KMS-11 (cell line): ENCODE results near the gene MPPED2.

Experiments used
- H2AFZ ChIP-seq: fragments of 200-600 bp; sonication (generic); 2 replicates; pipeline ENCODE4 v1.6.1; 2016; ENCODE audit warnings: antibody characterized with exemption, mixed run types, low read depth
- H3K27ac ChIP-seq: fragments of 200-600 bp; sonication (generic); 2 replicates; pipeline ENCODE4 v1.6.1; 2016; ENCODE audit warnings: mild to moderate bottlenecking, mixed run types
- H3K27me3 ChIP-seq: fragments of 200-600 bp; sonication (generic); 2 replicates; pipeline ENCODE4 v1.6.1; 2017; ENCODE audit warnings: mild to moderate bottlenecking, low read depth, mixed run types, moderate library complexity; ENCODE audit not compliant: insufficient read depth
- H3K36me3 ChIP-seq: fragments of 200-600 bp; sonication (generic); 2 replicates; pipeline ENCODE4 v1.6.1; 2017; ENCODE audit warnings: mild to moderate bottlenecking, mixed run types; ENCODE audit not compliant: insufficient read depth
- H3K4me1 ChIP-seq: fragments of 200-600 bp; sonication (generic); 2 replicates; pipeline ENCODE4 v1.6.1; 2016; ENCODE audit warnings: mild to moderate bottlenecking, low read depth, mixed run types; ENCODE audit not compliant: poor library complexity, severe bottlenecking
- H3K4me2 ChIP-seq: fragments of 200-600 bp; sonication (generic); 2 replicates; pipeline ENCODE4 v1.7.0; 2016; ENCODE audit warnings: mild to moderate bottlenecking, mixed run types
- H3K4me3 ChIP-seq: fragments of 200-600 bp; sonication (generic); IDR thresholded peaks from 2 replicates; pipeline ENCODE4 v1.6.1; 2017; ENCODE audit warnings: low read depth, low read length, mixed read lengths; ENCODE audit not compliant: insufficient read depth
- H3K79me2 ChIP-seq: fragments of 200-600 bp; sonication (generic); 2 replicates; pipeline ENCODE4 v1.6.1; 2016; ENCODE audit warnings: low read depth, mixed run types; ENCODE audit not compliant: insufficient read depth
- H3K9ac ChIP-seq: fragments of 200-600 bp; sonication (generic); 2 replicates; pipeline ENCODE4 v1.6.1; 2016; ENCODE audit warnings: mild to moderate bottlenecking, mixed run types
- H4K20me1 ChIP-seq: fragments of 200-600 bp; sonication (generic); 2 replicates; pipeline ENCODE4 v1.6.1; 2016; ENCODE audit warnings: mild to moderate bottlenecking, mixed run types; ENCODE audit not compliant: insufficient read depth
- TF ChIP-seq, protein P1 (sequence below): fragments of 200-600 bp; sonication (generic); conservative IDR thresholded peaks from 2 replicates; pipeline ENCODE4 v1.6.1; 2017; ENCODE audit warnings: low read depth, mild to moderate bottlenecking, antibody characterized with exemption, low read length, moderate library complexity, mixed read lengths

MPPED2 gene

DNA sequence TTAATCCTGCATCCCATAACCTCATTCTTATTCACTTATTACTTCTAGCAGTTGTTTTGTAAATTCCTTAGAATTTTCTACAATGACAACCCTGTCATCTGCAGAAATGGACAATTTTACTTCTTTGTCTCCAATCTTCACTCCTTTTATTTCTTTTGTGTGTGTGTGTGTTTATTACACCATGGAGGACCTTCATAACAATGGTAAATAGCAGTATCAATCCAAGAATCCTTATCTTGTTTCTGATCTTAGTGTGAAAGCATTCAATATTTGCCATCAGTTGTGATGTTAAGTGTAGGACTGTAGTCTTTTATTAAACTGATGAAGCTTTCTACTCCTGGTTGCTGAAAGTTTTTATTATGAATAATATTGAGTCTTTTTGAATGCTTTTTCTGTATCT is 109.1 kb downstream of the MPPED2 start:
- Histone ChIP-seq H3K27me3 (no peaks in the 10 kb centered on the region), H2AFZ (no peak overlapping the region)

DNA sequence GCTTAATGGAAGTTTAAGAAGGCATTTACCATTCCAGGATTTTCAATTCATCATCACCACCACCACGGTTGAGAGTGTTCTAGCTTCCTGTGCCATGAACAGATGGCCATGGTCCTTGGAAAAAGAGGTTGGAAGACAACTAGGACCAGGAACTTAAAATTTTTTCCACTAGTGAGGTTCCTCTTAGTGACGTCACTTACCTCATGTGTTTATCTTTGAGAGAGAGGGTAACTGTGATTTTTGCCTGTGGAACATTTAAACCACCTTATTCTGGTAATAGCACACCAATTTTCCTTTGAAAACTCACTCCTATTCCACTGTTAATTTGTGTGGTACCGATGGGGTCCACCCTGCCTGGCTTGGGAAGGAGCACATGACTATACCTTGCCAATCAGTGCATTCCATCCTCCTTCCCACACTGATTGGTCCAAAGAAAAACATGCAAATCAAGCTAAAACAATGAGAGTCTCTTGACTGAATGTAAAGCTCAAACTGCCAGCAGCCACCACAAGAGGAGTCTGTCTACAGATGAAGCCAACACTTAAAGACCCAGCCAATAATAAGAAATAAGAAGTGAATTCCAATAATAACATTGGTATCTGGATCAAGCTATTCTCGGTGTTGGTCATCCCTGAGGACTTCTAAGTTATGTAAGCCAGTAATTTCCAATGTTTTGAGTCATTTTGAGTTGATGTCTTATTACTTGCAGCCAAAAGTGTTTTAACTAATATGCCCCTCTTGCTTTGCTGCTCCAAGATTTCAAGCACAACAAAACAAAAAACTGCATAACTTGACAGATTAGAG is 111.8 kb downstream of the MPPED2 start:
- Histone ChIP-seq H3K9ac (no peak overlapping the region), H3K4me1 (no peaks in the 10 kb centered on the region), H2AFZ (no peak overlapping the region), H3K36me3 (no peaks in the 10 kb centered on the region), H3K27ac (no peak overlapping the region), H3K27me3 (no peaks in the 10 kb centered on the region), H4K20me1 (no peaks in the 10 kb centered on the region), H3K4me3 (no peak overlapping the region), H3K79me2 (no peaks in the 10 kb centered on the region), H3K4me2 (no peak overlapping the region)
- TF ChIP-seq, protein P1, sequence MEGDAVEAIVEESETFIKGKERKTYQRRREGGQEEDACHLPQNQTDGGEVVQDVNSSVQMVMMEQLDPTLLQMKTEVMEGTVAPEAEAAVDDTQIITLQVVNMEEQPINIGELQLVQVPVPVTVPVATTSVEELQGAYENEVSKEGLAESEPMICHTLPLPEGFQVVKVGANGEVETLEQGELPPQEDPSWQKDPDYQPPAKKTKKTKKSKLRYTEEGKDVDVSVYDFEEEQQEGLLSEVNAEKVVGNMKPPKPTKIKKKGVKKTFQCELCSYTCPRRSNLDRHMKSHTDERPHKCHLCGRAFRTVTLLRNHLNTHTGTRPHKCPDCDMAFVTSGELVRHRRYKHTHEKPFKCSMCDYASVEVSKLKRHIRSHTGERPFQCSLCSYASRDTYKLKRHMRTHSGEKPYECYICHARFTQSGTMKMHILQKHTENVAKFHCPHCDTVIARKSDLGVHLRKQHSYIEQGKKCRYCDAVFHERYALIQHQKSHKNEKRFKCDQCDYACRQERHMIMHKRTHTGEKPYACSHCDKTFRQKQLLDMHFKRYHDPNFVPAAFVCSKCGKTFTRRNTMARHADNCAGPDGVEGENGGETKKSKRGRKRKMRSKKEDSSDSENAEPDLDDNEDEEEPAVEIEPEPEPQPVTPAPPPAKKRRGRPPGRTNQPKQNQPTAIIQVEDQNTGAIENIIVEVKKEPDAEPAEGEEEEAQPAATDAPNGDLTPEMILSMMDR: no peak

More for the DNA sequence above, 109.1 kb downstream of the MPPED2 start:
- Histone ChIP-seq H3K36me3 (no peaks in the 10 kb centered on the region), H3K4me1 (no peaks in the 10 kb centered on the region), H3K4me2 (no peak overlapping the region), H4K20me1 (no peaks in the 10 kb centered on the region), H3K79me2 (no peaks in the 10 kb centered on the region), H3K27ac (no peak overlapping the region), H3K4me3 (no peak overlapping the region), H3K9ac (no peak overlapping the region)
- TF ChIP-seq, protein P1: no peak

DNA sequence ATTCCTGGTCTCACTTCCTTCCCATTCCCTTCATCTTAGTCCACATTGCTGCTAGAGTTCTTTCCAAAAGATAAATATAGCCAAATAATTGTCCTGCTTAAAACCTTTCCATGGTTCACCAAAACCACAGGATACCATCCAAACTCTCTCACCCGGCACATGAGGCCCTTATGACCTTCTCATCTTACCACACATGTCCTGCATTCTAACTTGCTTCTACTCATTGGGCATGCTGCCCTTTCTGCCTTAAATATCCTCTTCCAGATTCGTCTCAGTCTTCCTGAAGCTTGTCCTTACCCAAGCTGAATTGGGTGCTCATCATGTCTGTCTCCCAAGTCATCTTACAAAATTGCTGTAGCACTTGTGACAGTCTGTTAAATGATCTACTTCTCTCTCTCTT is 114.9 kb downstream of the MPPED2 start:
- H3K79me2 ChIP-seq: no peaks in the 10 kb centered on the region
- no peak overlapping the region for H2AFZ ChIP-seq
- H3K9ac ChIP-seq: no peak overlapping the region
- H4K20me1 ChIP-seq: no peaks in the 10 kb centered on the region
- no peak overlapping the region for H3K27ac ChIP-seq
- TF ChIP-seq, protein P1: no peak
- H3K36me3 ChIP-seq: no peaks in the 10 kb centered on the region
- no peaks in the 10 kb centered on the region for H3K4me1 ChIP-seq
- no peak overlapping the region for H3K4me2 ChIP-seq
- H3K27me3 ChIP-seq: no peaks in the 10 kb centered on the region
- no peak overlapping the region for H3K4me3 ChIP-seq

DNA sequence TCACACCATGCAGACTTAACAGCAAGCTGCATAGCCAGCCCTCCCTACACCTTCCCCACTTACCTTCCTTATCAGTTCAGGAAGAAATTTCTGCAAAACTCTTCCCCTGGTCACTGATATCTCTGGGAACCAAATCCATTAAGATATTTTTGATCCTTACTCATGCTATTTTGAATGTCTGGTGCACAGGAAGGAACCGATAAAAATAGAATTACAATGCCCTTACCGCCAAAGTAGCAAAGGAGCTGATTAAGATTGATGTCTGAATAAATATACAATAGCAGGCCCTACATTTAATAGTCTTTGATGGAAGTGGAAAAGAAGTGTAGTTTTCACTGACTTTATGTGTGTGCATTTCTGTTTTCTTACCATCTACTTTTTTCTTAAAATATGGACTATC is 117.3 kb downstream of the MPPED2 start:
- Histone ChIP-seq H2AFZ (no peak overlapping the region), H3K79me2 (no peaks in the 10 kb centered on the region), H3K36me3 (no peaks in the 10 kb centered on the region), H4K20me1 (no peaks in the 10 kb centered on the region), H3K27me3 (no peaks in the 10 kb centered on the region), H3K4me2 (no peak overlapping the region), H3K4me1 (no peaks in the 10 kb centered on the region), H3K9ac (no peak overlapping the region), H3K27ac (no peak overlapping the region), H3K4me3 (no peak overlapping the region)
- TF ChIP-seq, protein P1: no peak
